CD4-positive, alpha-beta memory T cell (primary cell): Measurements from ENCODE around the gene ARID1A. TPM values are rescaled to one million over a fixed set of nuclear protein-coding genes. Genes with fewer than 3 reads are reported as not detected.

Experiments
- CTCF ChIA-PET: fragments of 350-600 bp; sonication (Branson Sonifier 250); formaldehyde crosslinking; loops from one replicate; lab custom pipeline; 2021; ENCODE audit warnings: inconsistent platforms; ENCODE audit not compliant: partially characterized antibody; lab: Charles Lee
- POLR2A ChIA-PET: fragments of 350-600 bp; sonication (Branson Sonifier 250); formaldehyde crosslinking; loops from one replicate; lab custom pipeline; 2021; ENCODE audit not compliant: partially characterized antibody; lab: Charles Lee
- DNase-seq, 5 donors: peaks; one replicate each; pipeline versions ENCODE4 v3.0.0 to v3.0.0-alpha.2; 2020 to 2022; ENCODE audit warnings: mixed read lengths in 1 of 5
- H3K27ac ChIP-seq: one replicate; pipeline ENCODE4 v1.7.0; 2013; ENCODE audit warnings: low read depth, low read length
- H3K27me3 ChIP-seq: 2 replicates; pipeline ENCODE4 v1.7.0; 2013; ENCODE audit warnings: mild to moderate bottlenecking, low read length, moderate library complexity; ENCODE audit not compliant: insufficient read depth
- H3K36me3 ChIP-seq: 2 replicates; pipeline ENCODE4 v1.7.0; 2013; ENCODE audit warnings: mild to moderate bottlenecking, low read length, moderate library complexity; ENCODE audit not compliant: insufficient read depth
- H3K4me1 ChIP-seq: 2 replicates; pipeline ENCODE4 v1.7.0; 2013; ENCODE audit warnings: mild to moderate bottlenecking, low read length, moderate library complexity; ENCODE audit not compliant: insufficient read depth
- H3K4me3 ChIP-seq, 2 donors: one replicate each; pipeline ENCODE4 v1.7.0; 2013; ENCODE audit warnings: low read length in 2 of 2, mild to moderate bottlenecking in 1 of 2
- H3K9me3 ChIP-seq, 2 donors: one replicate each; pipeline ENCODE4 v1.7.0; 2013; ENCODE audit warnings: low read length in 2 of 2, control low read depth in 1 of 2; ENCODE audit not compliant: control insufficient read depth in 1 of 2
- H3K27ac Mint-ChIP-seq, 7 donors: one replicate each; pipeline ENCODE4 v1.8.0; 2020 to 2021; ENCODE audit warnings: mixed read lengths in 7 of 7, mild to moderate bottlenecking in 6 of 7, inconsistent platforms in 3 of 7, moderate library complexity in 3 of 7
- H3K27me3 Mint-ChIP-seq, 2 donors: one replicate each; pipeline ENCODE4 v1.8.0; 2020 to 2021; ENCODE audit warnings: mixed read lengths in 2 of 2
- H3K36me3 Mint-ChIP-seq, 2 donors: one replicate each; pipeline ENCODE4 v1.8.0; 2020 to 2021; ENCODE audit warnings: mixed read lengths in 2 of 2, inconsistent platforms in 1 of 2, mild to moderate bottlenecking in 1 of 2
- H3K4me1 Mint-ChIP-seq, 4 donors: one replicate each; pipeline ENCODE4 v1.8.0; 2020 to 2021; ENCODE audit warnings: mixed read lengths in 4 of 4, mild to moderate bottlenecking in 1 of 4
- H3K4me3 Mint-ChIP-seq, 8 donors: one replicate each; pipeline ENCODE4 v1.8.0; 2020 to 2021; ENCODE audit warnings: mixed read lengths in 8 of 8, mild to moderate bottlenecking in 7 of 8, moderate library complexity in 6 of 8, inconsistent platforms in 3 of 8
- H3K9me3 Mint-ChIP-seq, 8 donors: one replicate each; pipeline ENCODE4 v1.8.0; 2020 to 2021; ENCODE audit warnings: mixed read lengths in 8 of 8, mild to moderate bottlenecking in 5 of 8, inconsistent platforms in 3 of 8, moderate library complexity in 1 of 8
- intact Hi-C: fragments of 100-400 bp; cut with micrococcal nuclease; formaldehyde crosslinking; loops from one replicate; pipeline ENCODE4 v1.15.1; 2023
- polyA plus RNA-seq, 2 donors: library from polyadenylated mRNA; unstranded; fragments of 300-500 nt; fragmentation: Illumina TruSeq; gene quantifications; one replicate each; pipeline ENCODE4 v1.2.3, GENCODE V29; 2021
- total RNA-seq, 2 experiments: library from RNA; stranded (reverse); gene quantifications; one replicate each; pipeline ENCODE4 v1.2.3, GENCODE V29; 2021

ARID1A gene
- total and polyA plus RNA-seq, 4 experiments from 2014 or later, result 4.2 to 127 (median 71.2) TPM

- H3K27ac ChIP-seq, result peak overlapping the region; percentile 23
- H3K36me3 Mint-ChIP-seq, result peaks cover 23 to 47% of the 10 kb centered on the region in 2 donors
- H3K4me3 ChIP-seq, result no peak overlapping the region
- H3K36me3 ChIP-seq, result peaks cover 12% of the 10 kb centered on the region
- DNase-seq, result peak in 1 of 5 donors; percentile 40
- H3K4me1 ChIP-seq, result peaks cover 53% of the 10 kb centered on the region
- CTCF ChIA-PET, result interaction anchor here (0.8 to 6.1 kb wide), 26 partner anchors 10 to 290 kb away, joined by 3 to 352 read pairs (median 10); partner anchors contain the start of gene ARID1A
- no peaks in the 10 kb centered on the region for H3K9me3 ChIP-seq
- H3K27ac Mint-ChIP-seq, result peak overlapping the region in 6 of 7 donors; percentile 77 to 100 (median 82)
- no peaks in the 10 kb centered on the region for H3K27me3 ChIP-seq
- no peaks in the 10 kb centered on the region for H3K27me3 Mint-ChIP-seq
- intact Hi-C loops, result no loop called here
- POLR2A ChIA-PET, result interaction anchor here (0.7 to 13.8 kb wide), 6 partner anchors 10 to 290 kb away, joined by 4 to 595 read pairs (median 64); partner anchors contain the start of gene ARID1A
- peaks cover 0 to 3% (median 0%) of the 10 kb centered on the region in 8 donors for H3K9me3 Mint-ChIP-seq
- peaks cover 44 to 61% (median 53%) of the 10 kb centered on the region in 4 donors for H3K4me1 Mint-ChIP-seq
- H3K4me3 Mint-ChIP-seq, result peak overlapping the region in 4 of 8 donors; percentile 16 to 86 (median 42)
Measured at GRCh38 chr1:26790551-26790953, 94.7 kb downstream of the ARID1A start.

- Mint-ChIP-seq H3K4me1 (peaks cover 38 to 55% (median 47%) of the 10 kb centered on the region in 4 donors), H3K9me3 (peaks cover 0 to 3% (median 0%) of the 10 kb centered on the region in 8 donors), H3K27ac (peak overlapping the region; percentile 5 to 100 (median 78)), H3K4me3 (peak overlapping the region in 2 of 8 donors; percentile 16 to 57), H3K27me3 (no peaks in the 10 kb centered on the region), H3K36me3 (peaks cover 23 to 44% of the 10 kb centered on the region in 2 donors)
- ChIA-PET POLR2A (interaction anchor here (4.5 to 13.8 kb wide), 4 partner anchors 9 to 189 kb away, joined by 58 to 595 read pairs (median 86); partner anchors contain the start of gene ARID1A), CTCF (interaction anchor here (0.8 to 6.1 kb wide), 20 partner anchors 9 to 291 kb away, joined by 3 to 352 read pairs (median 14); partner anchors contain the start of gene ARID1A)
- Histone ChIP-seq H3K27me3 (no peaks in the 10 kb centered on the region), H3K4me1 (peaks cover 47% of the 10 kb centered on the region), H3K4me3 (no peak overlapping the region), H3K27ac (no peak overlapping the region), H3K36me3 (peaks cover 12% of the 10 kb centered on the region), H3K9me3 (no peaks in the 10 kb centered on the region)
- DNase-seq, result no peak
- intact Hi-C loops, result no loop called here
Measured at GRCh38 chr1:26791148-26791547, 95.3 kb downstream of the ARID1A start.

- DNase-seq, result no peak
- Histone ChIP-seq H3K4me1 (peaks cover 42% of the 10 kb centered on the region), H3K27me3 (no peaks in the 10 kb centered on the region), H3K9me3 (no peaks in the 10 kb centered on the region), H3K27ac (no peak overlapping the region), H3K4me3 (no peak overlapping the region), H3K36me3 (peaks cover 12% of the 10 kb centered on the region)
- Mint-ChIP-seq H3K4me3 (no peak overlapping the region), H3K27ac (peak overlapping the region in 6 of 7 donors; percentile 5 to 100 (median 79)), H3K27me3 (no peaks in the 10 kb centered on the region), H3K36me3 (peaks cover 27 to 48% of the 10 kb centered on the region in 2 donors), H3K9me3 (peaks cover 0 to 3% (median 0%) of the 10 kb centered on the region in 8 donors), H3K4me1 (peaks cover 33 to 50% (median 42%) of the 10 kb centered on the region in 4 donors)
- intact Hi-C loops, result no loop called here
- POLR2A ChIA-PET, result interaction anchor here (5.3 to 13.8 kb wide), 2 partner anchors 93 to 190 kb away, joined by 104 to 595 read pairs; partner anchors contain the start of gene ARID1A
- CTCF ChIA-PET, result interaction anchor here (1.1 to 6.1 kb wide), 12 partner anchors 9 to 252 kb away, joined by 3 to 352 read pairs (median 32); no protein-coding TSS in a partner anchor
Measured at GRCh38 chr1:26791626-26792025, 95.8 kb downstream of the ARID1A start.

GRCh38 chr1:26792924-26793323 is 97.1 kb downstream of the ARID1A start:
- Histone ChIP-seq H3K27me3 (no peaks in the 10 kb centered on the region), H3K9me3 (no peaks in the 10 kb centered on the region), H3K4me3 (no peak overlapping the region), H3K27ac (no peak overlapping the region), H3K36me3 (peaks cover 12% of the 10 kb centered on the region), H3K4me1 (peaks cover 38% of the 10 kb centered on the region)
- Mint-ChIP-seq H3K4me1 (peaks cover 27 to 40% (median 34%) of the 10 kb centered on the region in 4 donors), H3K36me3 (peaks cover 33 to 43% of the 10 kb centered on the region in 2 donors), H3K9me3 (no peaks in the 10 kb centered on the region), H3K4me3 (no peak overlapping the region), H3K27me3 (no peaks in the 10 kb centered on the region), H3K27ac (peak overlapping the region in 4 of 7 donors; percentile 10 to 53 (median 22))
- no peak for DNase-seq
- CTCF ChIA-PET, result interaction anchor here (6.1 kb wide), 1 partner anchor 18 kb away, joined by 49 read pairs; no protein-coding TSS in a partner anchor
- POLR2A ChIA-PET, result interaction anchor here (13.8 kb wide), 1 partner anchor 94 kb away, joined by 595 read pairs; the partner anchor contains the start of gene ARID1A
- intact Hi-C loops, result no loop called here

GRCh38 chr1:26794391-26794790 is 98.6 kb downstream of the ARID1A start:
- Mint-ChIP-seq H3K36me3 (peaks cover 34 to 38% of the 10 kb centered on the region in 2 donors), H3K27me3 (no peaks in the 10 kb centered on the region), H3K4me1 (peaks cover 23 to 37% (median 33%) of the 10 kb centered on the region in 4 donors), H3K4me3 (no peak overlapping the region), H3K27ac (peak overlapping the region in 4 of 7 donors; percentile 37 to 91 (median 55)), H3K9me3 (no peaks in the 10 kb centered on the region)
- no peaks in the 10 kb centered on the region for H3K9me3 ChIP-seq
- ChIA-PET CTCF (interaction anchor here (0.6 to 4.2 kb wide), 7 partner anchors 11 to 195 kb away, joined by 3 to 33 read pairs (median 3); no protein-coding TSS in a partner anchor), POLR2A (interaction anchor here (1.3 kb wide), 1 partner anchor 192 kb away, joined by 3 read pairs; no protein-coding TSS in a partner anchor)
- H3K27ac ChIP-seq, result no peak overlapping the region
- DNase-seq, result no peak
- peaks cover 12% of the 10 kb centered on the region for H3K36me3 ChIP-seq
- intact Hi-C loops, result no loop called here
- no peaks in the 10 kb centered on the region for H3K27me3 ChIP-seq
- peaks cover 29% of the 10 kb centered on the region for H3K4me1 ChIP-seq
- no peak overlapping the region for H3K4me3 ChIP-seq

GRCh38 chr1:26797627-26798026 is 101.8 kb downstream of the ARID1A start:
- no peak for DNase-seq
- Mint-ChIP-seq H3K4me3 (no peak overlapping the region), H3K27ac (peak overlapping the region in 6 of 7 donors; percentile 4 to 83 (median 53)), H3K36me3 (peaks cover 32 to 35% of the 10 kb centered on the region in 2 donors), H3K4me1 (peaks cover 28 to 44% (median 35%) of the 10 kb centered on the region in 4 donors), H3K27me3 (no peaks in the 10 kb centered on the region), H3K9me3 (no peaks in the 10 kb centered on the region)
- intact Hi-C loops, result no loop called here
- Histone ChIP-seq H3K4me1 (peaks cover 34% of the 10 kb centered on the region), H3K36me3 (peaks cover 12% of the 10 kb centered on the region), H3K4me3 (no peak overlapping the region), H3K9me3 (no peaks in the 10 kb centered on the region), H3K27ac (no peak overlapping the region), H3K27me3 (no peaks in the 10 kb centered on the region)
- CTCF ChIA-PET, result interaction anchor here (4.1 to 5.0 kb wide), 4 partner anchors 9 to 36 kb away, joined by 28 to 45 read pairs (median 32); partner anchors contain the start of gene PIGV
- POLR2A ChIA-PET, result interaction anchor here (1.1 to 5.7 kb wide), 2 partner anchors 10 to 36 kb away, joined by 3 to 25 read pairs; partner anchors contain the start of gene PIGV
